GM12801 (cell line): ENCODE measurements around the gene CEACAM18.

Experiments used
- TF ChIP-seq, protein P1 (sequence below): IDR thresholded peaks from one replicate; pipeline ENCODE4 v1.5.1; 2011; ENCODE audit warnings: control low read depth; ENCODE audit not compliant: insufficient read length; ENCODE audit errors: extremely low read depth

CEACAM18 gene

GRCh38 chr19:51503896-51504295 lies 25.6 kb downstream of the CEACAM18 start:
- TF ChIP-seq, protein P1, sequence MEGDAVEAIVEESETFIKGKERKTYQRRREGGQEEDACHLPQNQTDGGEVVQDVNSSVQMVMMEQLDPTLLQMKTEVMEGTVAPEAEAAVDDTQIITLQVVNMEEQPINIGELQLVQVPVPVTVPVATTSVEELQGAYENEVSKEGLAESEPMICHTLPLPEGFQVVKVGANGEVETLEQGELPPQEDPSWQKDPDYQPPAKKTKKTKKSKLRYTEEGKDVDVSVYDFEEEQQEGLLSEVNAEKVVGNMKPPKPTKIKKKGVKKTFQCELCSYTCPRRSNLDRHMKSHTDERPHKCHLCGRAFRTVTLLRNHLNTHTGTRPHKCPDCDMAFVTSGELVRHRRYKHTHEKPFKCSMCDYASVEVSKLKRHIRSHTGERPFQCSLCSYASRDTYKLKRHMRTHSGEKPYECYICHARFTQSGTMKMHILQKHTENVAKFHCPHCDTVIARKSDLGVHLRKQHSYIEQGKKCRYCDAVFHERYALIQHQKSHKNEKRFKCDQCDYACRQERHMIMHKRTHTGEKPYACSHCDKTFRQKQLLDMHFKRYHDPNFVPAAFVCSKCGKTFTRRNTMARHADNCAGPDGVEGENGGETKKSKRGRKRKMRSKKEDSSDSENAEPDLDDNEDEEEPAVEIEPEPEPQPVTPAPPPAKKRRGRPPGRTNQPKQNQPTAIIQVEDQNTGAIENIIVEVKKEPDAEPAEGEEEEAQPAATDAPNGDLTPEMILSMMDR = no peak

DNA sequence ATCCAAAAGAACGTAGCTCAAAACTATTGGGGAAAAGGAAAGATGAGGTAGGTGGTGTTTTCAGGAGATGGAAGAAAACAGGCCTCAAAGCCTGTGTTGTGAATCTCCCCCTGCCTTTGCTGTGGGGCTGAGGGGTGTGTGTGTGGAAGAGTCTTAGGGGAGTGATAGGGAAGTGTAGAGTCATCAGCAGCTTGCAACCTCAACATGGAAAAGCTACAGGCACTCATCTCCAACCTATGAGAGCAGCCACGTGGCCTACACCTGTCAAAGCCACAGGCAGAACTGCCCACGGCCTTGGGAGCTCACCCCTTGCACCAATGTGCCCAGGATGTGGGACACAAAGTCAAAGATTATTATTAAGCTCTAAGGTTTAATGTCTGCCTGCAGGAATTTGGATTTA lies 27.6 kb downstream of the CEACAM18 start:
- TF ChIP-seq, protein P1 = no peak

DNA sequence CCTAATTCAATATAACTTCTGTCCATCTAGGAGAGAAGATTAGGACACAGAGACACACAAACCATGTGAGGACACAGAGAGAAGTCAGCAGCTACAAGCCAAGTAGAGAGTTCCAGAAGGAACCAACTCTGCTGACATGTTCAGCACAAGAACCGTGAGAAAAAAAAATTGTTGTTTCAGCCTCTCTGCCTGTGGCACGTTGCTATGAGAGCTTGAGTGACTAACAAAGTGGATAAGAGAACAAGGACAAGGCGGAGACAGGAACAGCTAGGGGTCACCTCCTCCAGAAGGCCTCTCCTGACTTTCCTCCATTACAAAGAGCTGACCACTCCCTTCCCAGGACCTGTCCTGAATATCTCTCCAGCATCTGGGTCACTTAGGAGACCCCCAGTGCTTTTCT lies 28.9 kb downstream of the CEACAM18 start:
- TF ChIP-seq, protein P1 = no peak

- TF ChIP-seq, protein P1 = no peak
Measured at GRCh38 chr19:51507640-51508058, 29.3 kb downstream of the CEACAM18 start.

- TF ChIP-seq, protein P1 = no peak
Measured at GRCh38 chr19:51508059-51508733, 29.9 kb downstream of the CEACAM18 start.

DNA sequence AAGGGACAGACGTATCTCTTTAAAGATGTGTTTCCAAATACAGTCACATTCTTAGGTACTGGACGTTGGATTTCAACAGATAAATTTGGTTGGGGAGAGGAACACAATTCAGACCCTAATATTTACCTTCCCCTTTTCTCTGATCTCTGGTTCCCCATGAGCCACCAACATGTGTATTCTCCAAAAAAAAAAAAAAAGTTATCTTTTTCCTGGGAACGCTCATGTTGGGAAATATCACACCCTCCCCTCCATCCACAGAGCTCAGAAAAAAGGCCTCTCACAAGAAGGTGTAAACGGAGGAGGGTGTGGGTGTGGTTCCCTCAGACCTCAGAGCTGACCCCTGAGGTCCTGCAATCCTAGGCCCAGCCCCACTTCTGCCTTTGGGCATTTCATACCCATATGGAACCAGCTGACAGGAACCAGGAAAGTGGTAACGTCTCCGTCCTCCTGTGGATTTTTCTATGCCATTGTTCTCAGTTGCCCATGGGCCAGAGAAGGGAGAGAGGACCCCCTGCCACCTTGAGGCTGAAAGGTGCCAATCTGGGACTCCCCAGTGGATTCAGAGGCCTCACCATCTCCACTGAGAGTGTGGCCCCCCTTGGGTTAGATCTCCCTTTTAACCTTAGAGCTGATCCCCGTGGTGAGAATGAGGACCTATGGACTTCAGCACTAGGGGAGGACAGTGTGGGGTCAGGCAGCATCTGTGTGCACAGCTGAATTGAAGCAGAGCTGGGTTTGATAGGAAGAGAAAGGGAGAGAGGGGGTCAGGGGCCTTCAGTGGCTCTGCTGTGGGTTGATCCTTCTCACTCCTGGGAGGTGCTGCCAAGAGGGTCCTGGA lies 31.7 kb downstream of the CEACAM18 start:
- TF ChIP-seq, protein P1 = no peak

GRCh38 chr19:51511353-51511752 lies 33.0 kb downstream of the CEACAM18 start:
- TF ChIP-seq, protein P1 = no peak
